ENCODE measurements around the gene FUT1.

FUT1 gene

GRCh38 chr19:48741129-48741999 is 11.1 kb downstream of the FUT1 start:
- DNase-seq (ENCODE audit: low read depth): no peak

GRCh38 chr19:48740164-48740972 is 12.1 kb downstream of the FUT1 start, which contains the start of gene RASIP1:
Gene RASIP1, minus strand, starts transcription at chr19:48740610. Its CDS starts 328 bp downstream, at chr19:48740282.
- no peak for DNase-seq (ENCODE audit: low read depth)

GRCh38 chr19:48739404-48740163 is 12.9 kb downstream of the FUT1 start:
- DNase-seq (ENCODE audit: low read depth): no peak

- DNase-seq (ENCODE audit: low read depth): peak; percentile 87
These were observed 13.7 kb downstream of the FUT1 start for GRCh38 chr19:48738557-48739403.

- DNase-seq (ENCODE audit: low read depth): no peak
These were observed 15.0 kb downstream of the FUT1 start for GRCh38 chr19:48737360-48737998.

- DNase-seq (ENCODE audit: low read depth): no peak
These were observed 17.3 kb downstream of the FUT1 start for GRCh38 chr19:48735031-48735615.

- no peak for DNase-seq (ENCODE audit: low read depth)
These were observed 17.8 kb downstream of the FUT1 start for GRCh38 chr19:48734625-48735024.

GRCh38 chr19:48731452-48731851 is 21.0 kb downstream of the FUT1 start:
- DNase-seq (ENCODE audit: low read depth): no peak

GRCh38 chr19:48728911-48729664 is 23.4 kb downstream of the FUT1 start:
- no peak for DNase-seq (ENCODE audit: low read depth)

- no peak for DNase-seq (ENCODE audit: low read depth)
These were observed 25.9 kb downstream of the FUT1 start for GRCh38 chr19:48726556-48726955.

- DNase-seq (ENCODE audit: low read depth): no peak
These were observed 27.4 kb downstream of the FUT1 start for GRCh38 chr19:48724796-48725753.

- DNase-seq (ENCODE audit: low read depth): no peak
These were observed 30.2 kb downstream of the FUT1 start for GRCh38 chr19:48722196-48722708.

- DNase-seq (ENCODE audit: low read depth): peak; percentile 81
These were observed 31.7 kb downstream of the FUT1 start for GRCh38 chr19:48720613-48721296.

- no peak for DNase-seq (ENCODE audit: low read depth)
These were observed 32.2 kb downstream of the FUT1 start for GRCh38 chr19:48720251-48720612.

GRCh38 chr19:48719263-48720171 is 32.9 kb downstream of the FUT1 start, which contains the start of gene MAMSTR:
Gene MAMSTR, minus strand, starts transcription at chr19:48719725. Its CDS starts 694 bp downstream, at chr19:48719031.
- no peak for DNase-seq (ENCODE audit: low read depth)

GRCh38 chr19:48718711-48719231 is 33.7 kb downstream of the FUT1 start:
- DNase-seq (ENCODE audit: low read depth): no peak
